Measurements from ENCODE around the gene SELENOW.
"Not testable (repeated sequence)": the region's sequence is repeated elsewhere in the genome, so short reads cannot be mapped to it uniquely, and the experiment has no call there.

The SELENOW gene

GRCh38 chr19:47792616-47793015 lies 14.1 kb downstream of the SELENOW start:
- Histone ChIP-seq H3K4me1 (ENCODE audit: insufficient read depth, low read length) (peaks cover 4% of the 10 kb centered on the region), H3K4me3 (ENCODE audit: low read depth in 1 of 2, low read length in 2 of 2) (no peak overlapping the region), H3K9me3 (ENCODE audit: low read length) (no peaks in the 10 kb centered on the region), H3K36me3 (ENCODE audit: insufficient read depth, low read length) (peaks cover 5% of the 10 kb centered on the region), H3K27me3 (ENCODE audit: control insufficient read depth in 1 of 2, insufficient read depth in 2 of 2, low read length in 2 of 2) (no peaks in the 10 kb centered on the region), H3K9ac (ENCODE audit: low read length) (no peak overlapping the region), H3K27ac (ENCODE audit: low read depth, low read length) (no peak overlapping the region)

- H3K9me3 ChIP-seq (ENCODE audit: low read length) = no peaks in the 10 kb centered on the region
- no peaks in the 10 kb centered on the region for H3K27me3 ChIP-seq (ENCODE audit: control insufficient read depth in 1 of 2, insufficient read depth in 2 of 2, low read length in 2 of 2)
- no peak overlapping the region for H3K4me3 ChIP-seq (ENCODE audit: low read depth in 1 of 2, low read length in 2 of 2)
- H3K27ac ChIP-seq (ENCODE audit: low read depth, low read length) = no peak overlapping the region
- H3K9ac ChIP-seq (ENCODE audit: low read length) = no peak overlapping the region
- H3K4me1 ChIP-seq (ENCODE audit: insufficient read depth, low read length) = peaks cover 4% of the 10 kb centered on the region
- H3K36me3 ChIP-seq (ENCODE audit: insufficient read depth, low read length) = no peaks in the 10 kb centered on the region
These were observed 16.0 kb downstream of the SELENOW start for GRCh38 chr19:47794526-47794925.

GRCh38 chr19:47796785-47797184 lies 18.3 kb downstream of the SELENOW start:
- no peaks in the 10 kb centered on the region for H3K27me3 ChIP-seq (ENCODE audit: control insufficient read depth in 1 of 2, insufficient read depth in 2 of 2, low read length in 2 of 2)
- H3K4me3 ChIP-seq (ENCODE audit: low read depth in 1 of 2, low read length in 2 of 2) = no peak overlapping the region
- H3K4me1 ChIP-seq (ENCODE audit: insufficient read depth, low read length) = no peaks in the 10 kb centered on the region
- no peaks in the 10 kb centered on the region for H3K9me3 ChIP-seq (ENCODE audit: low read length)
- H3K27ac ChIP-seq (ENCODE audit: low read depth, low read length) = no peak overlapping the region
- no peak overlapping the region for H3K9ac ChIP-seq (ENCODE audit: low read length)
- no peaks in the 10 kb centered on the region for H3K36me3 ChIP-seq (ENCODE audit: insufficient read depth, low read length)

- Histone ChIP-seq H3K9ac (ENCODE audit: low read length) (no peak overlapping the region), H3K36me3 (ENCODE audit: insufficient read depth, low read length) (no peaks in the 10 kb centered on the region), H3K4me3 (ENCODE audit: low read depth in 1 of 2, low read length in 2 of 2) (no peak overlapping the region), H3K27me3 (ENCODE audit: control insufficient read depth in 1 of 2, insufficient read depth in 2 of 2, low read length in 2 of 2) (no peaks in the 10 kb centered on the region), H3K4me1 (ENCODE audit: insufficient read depth, low read length) (no peaks in the 10 kb centered on the region), H3K9me3 (ENCODE audit: low read length) (no peaks in the 10 kb centered on the region), H3K27ac (ENCODE audit: low read depth, low read length) (no peak overlapping the region)
These were observed 19.7 kb downstream of the SELENOW start for GRCh38 chr19:47797996-47798903.

- no peak overlapping the region for H3K27ac ChIP-seq (ENCODE audit: low read depth, low read length)
These were observed 20.4 kb downstream of the SELENOW start for GRCh38 chr19:47798904-47799266.

GRCh38 chr19:47801270-47801669 lies 22.8 kb downstream of the SELENOW start:
- Histone ChIP-seq H3K9ac (ENCODE audit: low read length) (no peak overlapping the region), H3K9me3 (ENCODE audit: low read length) (no peaks in the 10 kb centered on the region), H3K36me3 (ENCODE audit: insufficient read depth, low read length) (no peaks in the 10 kb centered on the region), H3K4me3 (ENCODE audit: low read depth in 1 of 2, low read length in 2 of 2) (no peak overlapping the region), H3K27me3 (ENCODE audit: control insufficient read depth in 1 of 2, insufficient read depth in 2 of 2, low read length in 2 of 2) (no peaks in the 10 kb centered on the region), H3K27ac (ENCODE audit: low read depth, low read length) (no peak overlapping the region), H3K4me1 (ENCODE audit: insufficient read depth, low read length) (no peaks in the 10 kb centered on the region)

More at GRCh38 chr19:47798904-47799266, 20.4 kb downstream of the SELENOW start:
- no peak overlapping the region for H3K9ac ChIP-seq (ENCODE audit: low read length)
- no peaks in the 10 kb centered on the region for H3K9me3 ChIP-seq (ENCODE audit: low read length)
- no peaks in the 10 kb centered on the region for H3K4me1 ChIP-seq (ENCODE audit: insufficient read depth, low read length)
- H3K36me3 ChIP-seq (ENCODE audit: insufficient read depth, low read length) = no peaks in the 10 kb centered on the region
- H3K27me3 ChIP-seq (ENCODE audit: control insufficient read depth in 1 of 2, insufficient read depth in 2 of 2, low read length in 2 of 2) = no peaks in the 10 kb centered on the region
- no peak overlapping the region for H3K4me3 ChIP-seq (ENCODE audit: low read depth in 1 of 2, low read length in 2 of 2)

- Histone ChIP-seq H3K4me1 (ENCODE audit: insufficient read depth, low read length) (no peaks in the 10 kb centered on the region), H3K4me3 (ENCODE audit: low read depth in 1 of 2, low read length in 2 of 2) (no peak overlapping the region), H3K9ac (ENCODE audit: low read length) (no peak overlapping the region), H3K27me3 (ENCODE audit: control insufficient read depth in 1 of 2, insufficient read depth in 2 of 2, low read length in 2 of 2) (no peaks in the 10 kb centered on the region), H3K36me3 (ENCODE audit: insufficient read depth, low read length) (no peaks in the 10 kb centered on the region), H3K9me3 (ENCODE audit: low read length) (no peaks in the 10 kb centered on the region), H3K27ac (ENCODE audit: low read depth, low read length) (no peak overlapping the region)
These were observed 24.1 kb downstream of the SELENOW start for GRCh38 chr19:47802521-47803043.

GRCh38 chr19:47803148-47803547 lies 24.6 kb downstream of the SELENOW start:
- not testable (repeated sequence) for H3K36me3 ChIP-seq (ENCODE audit: insufficient read depth, low read length); H3K27me3 ChIP-seq (ENCODE audit: control insufficient read depth in 1 of 2, insufficient read depth in 2 of 2, low read length in 2 of 2); H3K9me3 ChIP-seq (ENCODE audit: low read length); H3K27ac ChIP-seq (ENCODE audit: low read depth, low read length); H3K4me1 ChIP-seq (ENCODE audit: insufficient read depth, low read length); H3K9ac ChIP-seq (ENCODE audit: low read length); H3K4me3 ChIP-seq (ENCODE audit: low read depth in 1 of 2, low read length in 2 of 2)

GRCh38 chr19:47803671-47804070 lies 25.2 kb downstream of the SELENOW start:
- H3K9ac ChIP-seq (ENCODE audit: low read length); H3K4me3 ChIP-seq (ENCODE audit: low read depth in 1 of 2, low read length in 2 of 2); H3K27me3 ChIP-seq (ENCODE audit: control insufficient read depth in 1 of 2, insufficient read depth in 2 of 2, low read length in 2 of 2); H3K36me3 ChIP-seq (ENCODE audit: insufficient read depth, low read length); H3K4me1 ChIP-seq (ENCODE audit: insufficient read depth, low read length); H3K9me3 ChIP-seq (ENCODE audit: low read length); H3K27ac ChIP-seq (ENCODE audit: low read depth, low read length): not testable (repeated sequence)

- not testable (repeated sequence) for H3K36me3 ChIP-seq (ENCODE audit: insufficient read depth, low read length); H3K4me3 ChIP-seq (ENCODE audit: low read depth in 1 of 2, low read length in 2 of 2); H3K27me3 ChIP-seq (ENCODE audit: control insufficient read depth in 1 of 2, insufficient read depth in 2 of 2, low read length in 2 of 2); H3K9me3 ChIP-seq (ENCODE audit: low read length); H3K4me1 ChIP-seq (ENCODE audit: insufficient read depth, low read length); H3K27ac ChIP-seq (ENCODE audit: low read depth, low read length); H3K9ac ChIP-seq (ENCODE audit: low read length)
These were observed 25.9 kb downstream of the SELENOW start, which contains the start of gene TPRX1 for GRCh38 chr19:47804451-47804850. TSS of gene TPRX1 (minus strand) at chr19:47804551. CDS start at chr19:47804539, 12 bp downstream.

- H3K9ac ChIP-seq (ENCODE audit: low read length) = no peak overlapping the region
- no peaks in the 10 kb centered on the region for H3K27me3 ChIP-seq (ENCODE audit: control insufficient read depth in 1 of 2, insufficient read depth in 2 of 2, low read length in 2 of 2)
- no peaks in the 10 kb centered on the region for H3K36me3 ChIP-seq (ENCODE audit: insufficient read depth, low read length)
These were observed 26.8 kb downstream of the SELENOW start for GRCh38 chr19:47805313-47805712.

GRCh38 chr19:47806435-47806834 lies 27.9 kb downstream of the SELENOW start:
- H3K9ac ChIP-seq (ENCODE audit: low read length) = no peak overlapping the region
- H3K9me3 ChIP-seq (ENCODE audit: low read length) = no peaks in the 10 kb centered on the region
- no peak overlapping the region for H3K27ac ChIP-seq (ENCODE audit: low read depth, low read length)
- H3K27me3 ChIP-seq (ENCODE audit: control insufficient read depth in 1 of 2, insufficient read depth in 2 of 2, low read length in 2 of 2) = no peaks in the 10 kb centered on the region
- no peaks in the 10 kb centered on the region for H3K36me3 ChIP-seq (ENCODE audit: insufficient read depth, low read length)
- H3K4me1 ChIP-seq (ENCODE audit: insufficient read depth, low read length) = no peaks in the 10 kb centered on the region
- H3K4me3 ChIP-seq (ENCODE audit: low read depth in 1 of 2, low read length in 2 of 2) = no peak overlapping the region

More at GRCh38 chr19:47805313-47805712, 26.8 kb downstream of the SELENOW start:
- Histone ChIP-seq H3K4me1 (ENCODE audit: insufficient read depth, low read length) (no peaks in the 10 kb centered on the region), H3K27ac (ENCODE audit: low read depth, low read length) (no peak overlapping the region), H3K4me3 (ENCODE audit: low read depth in 1 of 2, low read length in 2 of 2) (no peak overlapping the region), H3K9me3 (ENCODE audit: low read length) (no peaks in the 10 kb centered on the region)
